ENCODE results near the gene RGS21.
"Not testable (repeated sequence)": the region's sequence is repeated elsewhere in the genome, so short reads cannot be mapped to it uniquely, and the experiment has no call there.

The RGS21 gene

GRCh38 chr1:192303029-192303428 is 13.8 kb upstream of the RGS21 start:
- DNase-seq (ENCODE audit: low read depth): no peak
- TF ChIP-seq CTCF (IDR thresholded peaks at IDR 0.05; ENCODE audit: insufficient read depth, low read depth, low read length, missing control alignments): no peak
- no peak overlapping the region for H3K4me3 ChIP-seq (ENCODE audit: low read length)

GRCh38 chr1:192308314-192308713 is 8.5 kb upstream of the RGS21 start:
- not testable (repeated sequence) for H3K4me3 ChIP-seq (ENCODE audit: low read length); DNase-seq (ENCODE audit: low read depth)

- peak; percentile 60 for DNase-seq (ENCODE audit: low read depth)
- peak; percentile 59 for TF ChIP-seq CTCF (IDR thresholded peaks at IDR 0.05; ENCODE audit: insufficient read depth, low read depth, low read length, missing control alignments)
- H3K4me3 ChIP-seq (ENCODE audit: low read length): no peak overlapping the region
Measured at GRCh38 chr1:192311281-192311680, 5.5 kb upstream of the RGS21 start.

GRCh38 chr1:192327997-192328396 is 11.2 kb downstream of the RGS21 start:
- DNase-seq (ENCODE audit: low read depth): no peak
- no peak overlapping the region for H3K4me3 ChIP-seq (ENCODE audit: low read length)
- TF ChIP-seq CTCF (IDR thresholded peaks at IDR 0.05; ENCODE audit: insufficient read depth, low read depth, low read length, missing control alignments): no peak

- no peak overlapping the region for H3K4me3 ChIP-seq (ENCODE audit: low read length)
- TF ChIP-seq CTCF (IDR thresholded peaks at IDR 0.05; ENCODE audit: insufficient read depth, low read depth, low read length, missing control alignments): no peak
- no peak for DNase-seq (ENCODE audit: low read depth)
Measured at GRCh38 chr1:192342842-192343241, 26.1 kb downstream of the RGS21 start.

GRCh38 chr1:192343344-192343743 is 26.6 kb downstream of the RGS21 start:
- TF ChIP-seq CTCF (IDR thresholded peaks at IDR 0.05; ENCODE audit: insufficient read depth, low read depth, low read length, missing control alignments): no peak
- no peak overlapping the region for H3K4me3 ChIP-seq (ENCODE audit: low read length)
- no peak for DNase-seq (ENCODE audit: low read depth)

GRCh38 chr1:192349314-192349713 is 32.5 kb downstream of the RGS21 start:
- no peak overlapping the region for H3K4me3 ChIP-seq (ENCODE audit: low read length)
- DNase-seq (ENCODE audit: low read depth): no peak
- TF ChIP-seq CTCF (IDR thresholded peaks at IDR 0.05; ENCODE audit: insufficient read depth, low read depth, low read length, missing control alignments): no peak

GRCh38 chr1:192350356-192350755 is 33.6 kb downstream of the RGS21 start:
- H3K4me3 ChIP-seq (ENCODE audit: low read length): no peak overlapping the region
- no peak for TF ChIP-seq CTCF (IDR thresholded peaks at IDR 0.05; ENCODE audit: insufficient read depth, low read depth, low read length, missing control alignments)
- DNase-seq (ENCODE audit: low read depth): no peak

All from epithelial cell of esophagus (primary cell).